Measurements from ENCODE around the gene ECT2.

DNA sequence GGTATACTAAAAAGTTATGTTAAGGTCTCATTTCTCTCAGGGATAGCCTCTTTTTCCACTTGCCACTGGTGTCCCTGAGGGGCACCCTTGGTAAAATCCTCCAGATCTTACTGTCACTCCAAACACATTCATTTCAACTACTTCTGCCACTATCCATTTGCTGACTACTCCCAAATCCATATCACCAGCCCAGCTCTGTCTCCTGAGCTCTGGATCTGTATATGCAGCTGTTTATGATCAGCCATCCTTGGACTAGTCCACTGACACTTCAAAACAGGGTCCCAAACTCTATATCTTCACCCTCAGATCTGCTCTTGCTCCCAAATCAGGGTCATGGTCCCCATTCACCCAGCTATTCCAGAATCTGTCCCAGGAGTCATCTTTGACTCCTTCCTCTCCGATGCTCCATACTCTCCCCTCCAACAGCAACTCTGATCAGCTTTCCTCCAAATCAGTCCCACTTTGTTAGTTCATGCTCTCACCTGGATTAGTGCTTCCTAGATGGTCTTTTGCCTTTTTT lies 49.5 kb upstream of the ECT2 start:
- TF ChIP-seq, protein P1, sequence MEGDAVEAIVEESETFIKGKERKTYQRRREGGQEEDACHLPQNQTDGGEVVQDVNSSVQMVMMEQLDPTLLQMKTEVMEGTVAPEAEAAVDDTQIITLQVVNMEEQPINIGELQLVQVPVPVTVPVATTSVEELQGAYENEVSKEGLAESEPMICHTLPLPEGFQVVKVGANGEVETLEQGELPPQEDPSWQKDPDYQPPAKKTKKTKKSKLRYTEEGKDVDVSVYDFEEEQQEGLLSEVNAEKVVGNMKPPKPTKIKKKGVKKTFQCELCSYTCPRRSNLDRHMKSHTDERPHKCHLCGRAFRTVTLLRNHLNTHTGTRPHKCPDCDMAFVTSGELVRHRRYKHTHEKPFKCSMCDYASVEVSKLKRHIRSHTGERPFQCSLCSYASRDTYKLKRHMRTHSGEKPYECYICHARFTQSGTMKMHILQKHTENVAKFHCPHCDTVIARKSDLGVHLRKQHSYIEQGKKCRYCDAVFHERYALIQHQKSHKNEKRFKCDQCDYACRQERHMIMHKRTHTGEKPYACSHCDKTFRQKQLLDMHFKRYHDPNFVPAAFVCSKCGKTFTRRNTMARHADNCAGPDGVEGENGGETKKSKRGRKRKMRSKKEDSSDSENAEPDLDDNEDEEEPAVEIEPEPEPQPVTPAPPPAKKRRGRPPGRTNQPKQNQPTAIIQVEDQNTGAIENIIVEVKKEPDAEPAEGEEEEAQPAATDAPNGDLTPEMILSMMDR (IDR thresholded peaks at IDR 0.05 in 4 of 5, conservative IDR thresholded peaks at IDR 0.05 in 1 of 5): no peak
- no peak for TF ChIP-seq POLR2A (IDR thresholded peaks at IDR 0.05)
